ENCODE results near the gene DNM3.

DNM3 gene

GRCh38 chr1:171935664-171936063, 94.4 kb downstream of the DNM3 start:
- Histone ChIP-seq H3K4me1 (ENCODE audit: insufficient read depth, low read length) (peaks cover 15% of the 10 kb centered on the region), H3K36me3 (ENCODE audit: insufficient read depth, low read length) (no peaks in the 10 kb centered on the region), H3K9me3 (ENCODE audit: control insufficient read depth, insufficient read depth, low read length) (no peaks in the 10 kb centered on the region), H3K9ac (ENCODE audit: low read depth, low read length) (no peak overlapping the region)

GRCh38 chr1:171937938-171938337, 96.6 kb downstream of the DNM3 start:
- Histone ChIP-seq H3K9me3 (ENCODE audit: control insufficient read depth, insufficient read depth, low read length) (no peaks in the 10 kb centered on the region), H3K9ac (ENCODE audit: low read depth, low read length) (no peak overlapping the region), H3K36me3 (ENCODE audit: insufficient read depth, low read length) (no peaks in the 10 kb centered on the region), H3K4me1 (ENCODE audit: insufficient read depth, low read length) (peaks cover 15% of the 10 kb centered on the region)

DNA sequence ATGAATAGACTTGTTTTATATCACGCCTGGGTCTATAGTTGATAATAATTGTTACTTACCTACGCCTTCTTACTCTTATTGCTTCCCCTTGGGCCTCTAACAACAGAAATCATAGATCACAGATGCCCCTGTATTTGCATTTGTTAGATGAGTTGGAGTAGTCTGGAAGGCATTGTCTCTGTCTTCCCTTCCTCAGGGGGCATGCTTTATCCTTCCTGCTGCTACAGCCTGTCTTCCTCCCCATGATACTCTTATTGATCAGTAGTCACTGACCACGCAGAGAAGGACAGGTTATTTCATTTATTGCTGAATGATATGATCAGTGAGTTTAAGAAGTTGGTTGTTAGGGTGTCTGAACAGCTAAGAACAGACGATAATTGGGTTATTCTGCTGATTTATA, 98.4 kb downstream of the DNM3 start:
- Histone ChIP-seq H3K4me1 (ENCODE audit: insufficient read depth, low read length) (peaks cover 15% of the 10 kb centered on the region), H3K9me3 (ENCODE audit: control insufficient read depth, insufficient read depth, low read length) (no peaks in the 10 kb centered on the region), H3K36me3 (ENCODE audit: insufficient read depth, low read length) (no peaks in the 10 kb centered on the region), H3K9ac (ENCODE audit: low read depth, low read length) (no peak overlapping the region)

DNA sequence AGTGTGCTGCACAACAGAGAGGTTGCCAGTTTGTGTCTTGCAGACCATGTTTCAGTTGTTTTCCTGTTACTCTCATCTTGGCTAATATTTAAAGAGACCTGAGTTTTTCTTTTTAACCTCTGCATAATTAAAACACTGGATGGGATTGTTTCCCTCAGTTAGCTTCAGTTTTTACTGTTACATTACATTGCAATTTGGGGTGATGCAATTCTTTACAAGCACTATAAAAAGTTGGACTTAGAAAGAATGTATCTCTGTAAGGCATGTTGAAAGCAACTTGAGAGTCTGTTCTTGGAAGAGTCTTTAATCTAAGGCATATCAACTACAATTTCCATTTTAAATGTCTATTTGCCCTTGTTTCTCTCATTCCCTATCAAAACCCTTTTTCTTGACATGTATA, 99.1 kb downstream of the DNM3 start:
- no peak overlapping the region for H3K9ac ChIP-seq (ENCODE audit: low read depth, low read length)
- H3K9me3 ChIP-seq (ENCODE audit: control insufficient read depth, insufficient read depth, low read length), result no peaks in the 10 kb centered on the region
- peaks cover 15% of the 10 kb centered on the region for H3K4me1 ChIP-seq (ENCODE audit: insufficient read depth, low read length)
- H3K36me3 ChIP-seq (ENCODE audit: insufficient read depth, low read length), result no peaks in the 10 kb centered on the region

DNA sequence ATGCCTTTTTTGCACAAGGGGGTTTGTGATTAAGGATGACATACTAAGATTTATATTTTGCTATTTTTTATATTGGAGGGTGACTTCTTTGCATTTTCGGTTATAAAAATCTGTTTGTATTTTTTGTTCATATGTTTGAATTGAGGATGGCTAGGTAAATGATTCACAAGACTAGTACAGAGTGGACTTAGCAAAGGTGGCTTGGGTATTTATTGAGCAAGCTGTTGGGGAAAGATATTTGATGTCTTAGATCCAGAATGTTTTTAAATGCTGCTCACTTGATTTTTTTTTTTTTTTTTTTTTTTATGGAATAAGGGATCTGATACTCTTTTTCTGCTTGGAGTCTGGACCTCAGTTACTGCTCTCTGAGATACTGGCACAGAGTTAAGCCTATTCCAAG, 100.6 kb downstream of the DNM3 start:
- Histone ChIP-seq H3K9ac (ENCODE audit: low read depth, low read length) (no peak overlapping the region), H3K9me3 (ENCODE audit: control insufficient read depth, insufficient read depth, low read length) (no peaks in the 10 kb centered on the region), H3K36me3 (ENCODE audit: insufficient read depth, low read length) (no peaks in the 10 kb centered on the region), H3K4me1 (ENCODE audit: insufficient read depth, low read length) (peaks cover 16% of the 10 kb centered on the region)

DNA sequence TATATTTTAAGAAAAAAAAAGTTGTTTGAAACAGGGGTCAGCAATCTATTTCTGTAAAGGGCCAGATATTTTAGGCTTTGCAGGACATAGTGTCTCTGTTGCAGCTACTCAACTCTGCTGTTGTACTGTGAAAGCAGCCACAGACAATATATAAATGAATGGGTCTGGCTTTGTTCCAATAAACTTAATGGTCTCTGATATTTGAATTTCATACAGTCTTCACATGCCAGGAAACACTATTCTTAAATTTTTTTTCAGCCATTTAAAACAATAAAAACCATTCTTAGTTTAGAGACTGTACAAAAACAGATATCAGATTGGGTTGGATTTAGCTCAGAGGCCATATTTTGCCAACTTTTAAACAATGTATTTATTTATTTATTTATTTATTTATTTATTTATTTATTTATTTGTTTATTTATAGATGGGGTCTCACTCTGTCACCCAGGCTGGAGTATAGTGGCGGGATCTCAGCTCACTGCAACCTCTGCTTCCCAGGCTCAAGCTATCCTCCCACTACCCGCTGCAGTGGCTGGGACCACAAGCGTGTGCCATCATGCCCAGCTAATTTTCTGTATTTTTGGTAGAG, 102.8 kb downstream of the DNM3 start:
- Histone ChIP-seq H3K9ac (ENCODE audit: low read depth, low read length) (no peak overlapping the region), H3K36me3 (ENCODE audit: insufficient read depth, low read length) (no peaks in the 10 kb centered on the region), H3K9me3 (ENCODE audit: control insufficient read depth, insufficient read depth, low read length) (0 out of 2 replicates have a peak, but pooled peaks cover under 1% of the 10 kb centered on the region), H3K4me1 (ENCODE audit: insufficient read depth, low read length) (peaks cover 22% of the 10 kb centered on the region)

GRCh38 chr1:171948511-171948910, 107.2 kb downstream of the DNM3 start:
- Histone ChIP-seq H3K9ac (ENCODE audit: low read depth, low read length) (no peak overlapping the region), H3K36me3 (ENCODE audit: insufficient read depth, low read length) (no peaks in the 10 kb centered on the region), H3K9me3 (ENCODE audit: control insufficient read depth, insufficient read depth, low read length) (peaks cover 13% of the 10 kb centered on the region; the same call in 1 of the 2 replicates), H3K4me1 (ENCODE audit: insufficient read depth, low read length) (peaks cover 19% of the 10 kb centered on the region)

- Histone ChIP-seq H3K9ac (ENCODE audit: low read depth, low read length) (no peak overlapping the region), H3K9me3 (ENCODE audit: control insufficient read depth, insufficient read depth, low read length) (peaks cover 13% of the 10 kb centered on the region; the same call in 1 of the 2 replicates), H3K36me3 (ENCODE audit: insufficient read depth, low read length) (no peaks in the 10 kb centered on the region), H3K4me1 (ENCODE audit: insufficient read depth, low read length) (peaks cover 19% of the 10 kb centered on the region)
Observed at GRCh38 chr1:171949316-171949715, 108.0 kb downstream of the DNM3 start.

DNA sequence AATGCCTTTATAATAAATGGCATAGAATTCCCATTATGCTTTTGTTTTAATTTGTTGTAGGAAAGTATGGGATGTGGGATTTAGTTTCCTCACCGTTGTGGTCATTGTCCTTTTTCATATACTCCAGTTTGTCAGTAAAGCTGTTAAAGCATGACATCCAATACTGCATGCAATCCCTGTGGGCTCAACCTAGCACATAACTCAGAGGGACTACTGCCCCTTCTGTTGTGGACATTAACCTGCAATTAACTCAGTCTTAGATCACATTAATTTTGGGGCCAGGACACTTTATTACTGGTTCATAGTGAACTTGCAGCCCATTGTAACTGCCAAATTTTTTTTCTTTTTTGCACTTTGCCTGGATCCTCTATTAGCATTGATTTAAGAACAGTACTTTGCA, 112.5 kb downstream of the DNM3 start:
- peaks cover 13% of the 10 kb centered on the region; the same call in 1 of the 2 replicates for H3K9me3 ChIP-seq (ENCODE audit: control insufficient read depth, insufficient read depth, low read length)
- no peak overlapping the region for H3K9ac ChIP-seq (ENCODE audit: low read depth, low read length)
- H3K36me3 ChIP-seq (ENCODE audit: insufficient read depth, low read length), result no peaks in the 10 kb centered on the region
- peaks cover 8% of the 10 kb centered on the region; the same call in 1 of the 2 replicates for H3K4me1 ChIP-seq (ENCODE audit: insufficient read depth, low read length)

- Histone ChIP-seq H3K9ac (ENCODE audit: low read depth, low read length) (no peak overlapping the region), H3K4me1 (ENCODE audit: insufficient read depth, low read length) (peaks cover 8% of the 10 kb centered on the region; the same call in 1 of the 2 replicates), H3K9me3 (ENCODE audit: control insufficient read depth, insufficient read depth, low read length) (peaks cover 10% of the 10 kb centered on the region; the same call in 1 of the 2 replicates), H3K36me3 (ENCODE audit: insufficient read depth, low read length) (no peaks in the 10 kb centered on the region)
Observed at GRCh38 chr1:171954361-171954760, 113.1 kb downstream of the DNM3 start.

GRCh38 chr1:171961861-171962260, 120.6 kb downstream of the DNM3 start:
- H3K4me1 ChIP-seq (ENCODE audit: insufficient read depth, low read length), result peaks cover 6% of the 10 kb centered on the region
- H3K9me3 ChIP-seq (ENCODE audit: control insufficient read depth, insufficient read depth, low read length), result no peaks in the 10 kb centered on the region; the same call in 1 of the 2 replicates
- H3K9ac ChIP-seq (ENCODE audit: low read depth, low read length), result no peak overlapping the region
- H3K36me3 ChIP-seq (ENCODE audit: insufficient read depth, low read length), result no peaks in the 10 kb centered on the region

DNA sequence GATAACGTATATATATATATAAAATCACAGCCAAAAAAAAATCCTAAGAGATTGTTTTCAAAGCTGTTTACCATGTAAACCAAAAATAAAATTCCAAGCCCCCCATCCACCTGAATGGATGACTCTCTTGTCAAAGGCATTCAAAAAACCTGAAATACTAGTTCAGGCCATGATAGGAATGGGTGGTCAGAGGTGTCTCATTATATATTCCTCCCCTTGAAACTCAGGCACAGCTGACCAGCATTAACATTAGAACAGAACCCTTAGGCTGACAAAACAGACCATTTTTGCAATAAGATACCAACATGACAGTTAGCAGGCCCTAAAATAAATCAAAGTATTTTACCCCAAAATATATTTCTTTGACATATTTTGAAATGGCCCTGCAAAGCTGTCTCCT, 122.5 kb downstream of the DNM3 start:
- H3K36me3 ChIP-seq (ENCODE audit: insufficient read depth, low read length), result no peaks in the 10 kb centered on the region
- H3K4me1 ChIP-seq (ENCODE audit: insufficient read depth, low read length), result peaks cover 25% of the 10 kb centered on the region
- no peaks in the 10 kb centered on the region for H3K9me3 ChIP-seq (ENCODE audit: control insufficient read depth, insufficient read depth, low read length)
- no peak overlapping the region for H3K9ac ChIP-seq (ENCODE audit: low read depth, low read length)

DNA sequence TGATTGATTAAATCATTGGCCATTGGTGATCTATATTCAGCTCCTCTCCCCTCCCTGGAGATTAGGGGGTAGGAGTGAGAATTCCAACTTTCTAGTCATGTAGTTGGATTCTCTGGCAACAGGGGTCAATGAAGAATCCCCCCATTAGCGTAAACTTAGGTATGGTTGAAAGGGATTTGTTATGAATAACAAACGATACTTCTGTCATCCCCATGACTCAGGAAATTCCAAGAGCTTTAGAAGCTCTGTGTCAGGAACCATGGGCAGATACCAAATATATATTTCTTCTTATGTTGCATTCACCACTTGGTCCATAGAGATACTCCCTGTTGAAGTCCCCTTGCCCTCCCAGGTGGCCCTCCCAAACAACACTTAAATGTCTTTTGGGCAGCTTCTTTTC, 124.5 kb downstream of the DNM3 start:
- Histone ChIP-seq H3K36me3 (ENCODE audit: insufficient read depth, low read length) (no peaks in the 10 kb centered on the region), H3K9ac (ENCODE audit: low read depth, low read length) (no peak overlapping the region), H3K9me3 (ENCODE audit: control insufficient read depth, insufficient read depth, low read length) (no peaks in the 10 kb centered on the region), H3K4me1 (ENCODE audit: insufficient read depth, low read length) (peaks cover 35% of the 10 kb centered on the region)

GRCh38 chr1:171966426-171967220, 125.3 kb downstream of the DNM3 start:
- H3K9ac ChIP-seq (ENCODE audit: low read depth, low read length), result 0 out of 2 replicates have a peak overlapping the region, but pooled peaks have one; percentile 0
- H3K9me3 ChIP-seq (ENCODE audit: control insufficient read depth, insufficient read depth, low read length), result no peaks in the 10 kb centered on the region
- no peaks in the 10 kb centered on the region for H3K36me3 ChIP-seq (ENCODE audit: insufficient read depth, low read length)
- H3K4me1 ChIP-seq (ENCODE audit: insufficient read depth, low read length), result peaks cover 35% of the 10 kb centered on the region

DNA sequence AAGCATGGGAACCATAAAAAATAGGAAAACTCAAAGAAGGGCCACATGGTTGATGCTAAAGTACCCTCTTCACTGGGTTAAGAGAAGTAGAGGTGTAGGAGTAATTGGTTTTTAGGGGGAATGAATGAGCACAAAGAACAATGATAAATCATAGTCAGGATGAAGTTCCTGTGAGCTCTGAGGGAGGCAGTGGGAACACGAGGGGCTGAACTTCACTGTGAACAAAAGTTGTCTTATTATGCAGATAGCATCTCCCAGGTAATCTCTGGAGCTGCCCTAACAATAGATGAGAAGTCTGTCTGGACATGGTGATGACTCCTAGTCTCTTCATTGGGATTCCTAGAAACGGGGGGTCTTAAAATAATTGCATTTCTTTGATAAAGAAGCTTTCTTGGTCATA, 127.9 kb downstream of the DNM3 start:
- Histone ChIP-seq H3K9me3 (ENCODE audit: control insufficient read depth, insufficient read depth, low read length) (no peaks in the 10 kb centered on the region), H3K36me3 (ENCODE audit: insufficient read depth, low read length) (no peaks in the 10 kb centered on the region), H3K4me1 (ENCODE audit: insufficient read depth, low read length) (peaks cover 42% of the 10 kb centered on the region), H3K9ac (ENCODE audit: low read depth, low read length) (no peak overlapping the region)

All from ES-I3 (cell line).